PC-3 (cell line): ENCODE measurements around the gene TFEC. TPM values are rescaled to one million over a fixed set of nuclear protein-coding genes. Genes with fewer than 3 reads are reported as not detected.

ENCODE experiments used
- ATAC-seq: fragments of 200-7000 bp; cut with Tn5 transposase; 2 replicates; pipeline ENCODE4 v1.9.1; 2020; ENCODE audit warnings: mild to moderate bottlenecking, moderate library complexity
- BruUV-seq: library from RNA; stranded (reverse); fragments of 400-500 nt; replicated peaks from 2 replicates; lab custom pipeline; 2021; lab: Mats Ljungman, UMichigan
- CTCF ChIA-PET: fragments of 300-600 bp; sonication (Branson Sonifier 250); formaldehyde crosslinking; loops from one replicate; lab custom pipeline; 2022; ENCODE audit warnings: antibody characterized with exemption; lab: Charles Lee
- POLR2A ChIA-PET: fragments of 300-600 bp; sonication (Branson Sonifier 250); formaldehyde crosslinking; loops from one replicate; lab custom pipeline; 2022; ENCODE audit warnings: antibody characterized with exemption; ENCODE audit not compliant: unreplicated experiment; lab: Charles Lee
- DNase-seq: peaks from one replicate; pipeline ENCODE4 v3.0.0-alpha.2; 2015
- H2AFZ ChIP-seq: fragments of 300-600 bp; sonication (generic); 2 replicates; pipeline ENCODE4 v1.6.0; 2016; ENCODE audit warnings: antibody characterized with exemption, low read length
- H3F3A ChIP-seq: fragments of 300-600 bp; sonication (generic); one replicate; pipeline ENCODE4 v1.6.0; 2017; ENCODE audit warnings: antibody characterized with exemption, low read length, control low read depth, mild to moderate bottlenecking; ENCODE audit not compliant: unreplicated experiment
- H3K27ac ChIP-seq: fragments of 300-600 bp; sonication (generic); 2 replicates; pipeline ENCODE4 v1.5.1; 2016; ENCODE audit warnings: mild to moderate bottlenecking, low read length
- H3K27me3 ChIP-seq: fragments of 300-600 bp; sonication (generic); 2 replicates; pipeline ENCODE4 v1.6.1; 2016; ENCODE audit warnings: low read length, mixed read lengths
- H3K36me3 ChIP-seq: fragments of 300-600 bp; sonication (generic); 2 replicates; pipeline ENCODE4 v1.6.1; 2016; ENCODE audit warnings: low read depth, mixed run types, low read length, mixed read lengths
- H3K4me1 ChIP-seq: fragments of 300-600 bp; sonication (generic); 2 replicates; pipeline ENCODE4 v1.5.1; 2016; ENCODE audit warnings: low read length; ENCODE audit not compliant: insufficient read depth
- H3K4me2 ChIP-seq: fragments of 300-600 bp; sonication (generic); 2 replicates; pipeline ENCODE4 v1.6.0; 2016; ENCODE audit warnings: low read length
- H3K4me3 ChIP-seq: fragments of 300-600 bp; sonication (generic); 2 replicates; pipeline ENCODE4 v1.5.1; 2016; ENCODE audit warnings: mild to moderate bottlenecking, low read length, mixed read lengths
- H3K79me2 ChIP-seq: fragments of 300-600 bp; sonication (generic); 2 replicates; pipeline ENCODE4 v1.6.1; 2017; ENCODE audit warnings: low read length, mixed read lengths
- H3K9ac ChIP-seq: fragments of 300-600 bp; sonication (generic); 2 replicates; pipeline ENCODE4 v1.6.0; 2016; ENCODE audit warnings: mild to moderate bottlenecking, low read length
- H3K9me2 ChIP-seq: fragments of 300-600 bp; sonication (generic); replicated peaks from 2 replicates; pipeline ENCODE4 v1.6.1; 2016; ENCODE audit warnings: mixed run types, low read length, mixed read lengths
- H3K9me3 ChIP-seq: fragments of 300-600 bp; sonication (generic); 2 replicates; pipeline ENCODE4 v1.6.1; 2016; ENCODE audit warnings: low read length, mixed read lengths
- H4K20me1 ChIP-seq: fragments of 300-600 bp; sonication (generic); 2 replicates; pipeline ENCODE4 v1.6.1; 2016; ENCODE audit warnings: low read length, mixed read lengths
- EZH2 ChIP-seq: fragments of 300-600 bp; sonication (generic); IDR thresholded peaks from one replicate; pipeline ENCODE4 v1.6.1; 2017; ENCODE audit warnings: antibody characterized with exemption, mild to moderate bottlenecking, low read length; ENCODE audit not compliant: unreplicated experiment
- EZH2phosphoT487 ChIP-seq: fragments of 300-600 bp; sonication (generic); IDR thresholded peaks from 2 replicates; pipeline ENCODE4 v1.6.1; 2018; ENCODE audit warnings: mild to moderate bottlenecking, antibody characterized with exemption, low read length, borderline replicate concordance
- intact Hi-C: fragments of 100-400 bp; cut with micrococcal nuclease; formaldehyde crosslinking; loops from 2 replicates; pipeline ENCODE4 v1.9.0; 2023
- total RNA-seq: library from RNA; depleted of rRNA; stranded (reverse); fragments of >200 nt; gene quantifications from 2 replicates; pipeline ENCODE4 v1.2.3, GENCODE V29; 2014
- TF ChIP-seq, protein P1 (sequence below): fragments of 300-600 bp; sonication (generic); conservative IDR thresholded peaks from 2 replicates; pipeline ENCODE4 v1.5.1; 2017; ENCODE audit warnings: antibody characterized with exemption, low read depth, mild to moderate bottlenecking, low read length

TFEC gene
- total RNA-seq, 1 experiment from 2014 or later: 0.15 TPM

DNA sequence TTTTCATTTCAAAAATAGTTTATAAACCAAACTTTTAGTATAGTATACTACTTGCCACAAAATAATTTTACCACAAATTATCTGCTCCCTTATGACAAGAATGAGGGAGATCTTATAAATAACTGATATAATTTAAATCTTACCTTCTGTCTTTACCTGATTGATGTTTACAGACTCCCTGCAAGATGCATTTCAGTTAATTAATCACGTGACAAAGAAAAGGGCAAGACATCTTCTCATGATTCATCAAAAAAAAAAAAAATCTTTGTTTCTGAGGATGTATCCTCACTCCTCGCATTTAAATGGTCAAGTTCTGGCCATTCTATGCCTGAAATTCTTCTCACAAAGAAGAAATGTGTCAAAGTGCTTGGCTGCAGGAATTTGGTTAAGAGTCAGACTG, 2.3 kb upstream of the TFEC start:
- ChIA-PET CTCF (no interaction called here), POLR2A (no interaction called here)
- no peak overlapping the region for H3K9ac ChIP-seq
- H3K4me3 ChIP-seq: no peak overlapping the region
- H3K36me3 ChIP-seq: no peaks in the 10 kb centered on the region
- no peaks in the 10 kb centered on the region for H3K9me2 ChIP-seq
- intact Hi-C loops: no loop called here
- H4K20me1 ChIP-seq: no peaks in the 10 kb centered on the region
- H3K27ac ChIP-seq: no peak overlapping the region
- no peaks in the 10 kb centered on the region for H3K4me1 ChIP-seq
- no peaks in the 10 kb centered on the region for H3K79me2 ChIP-seq
- ATAC-seq (no peak), DNase-seq (no peak)
- TF ChIP-seq, protein P1, sequence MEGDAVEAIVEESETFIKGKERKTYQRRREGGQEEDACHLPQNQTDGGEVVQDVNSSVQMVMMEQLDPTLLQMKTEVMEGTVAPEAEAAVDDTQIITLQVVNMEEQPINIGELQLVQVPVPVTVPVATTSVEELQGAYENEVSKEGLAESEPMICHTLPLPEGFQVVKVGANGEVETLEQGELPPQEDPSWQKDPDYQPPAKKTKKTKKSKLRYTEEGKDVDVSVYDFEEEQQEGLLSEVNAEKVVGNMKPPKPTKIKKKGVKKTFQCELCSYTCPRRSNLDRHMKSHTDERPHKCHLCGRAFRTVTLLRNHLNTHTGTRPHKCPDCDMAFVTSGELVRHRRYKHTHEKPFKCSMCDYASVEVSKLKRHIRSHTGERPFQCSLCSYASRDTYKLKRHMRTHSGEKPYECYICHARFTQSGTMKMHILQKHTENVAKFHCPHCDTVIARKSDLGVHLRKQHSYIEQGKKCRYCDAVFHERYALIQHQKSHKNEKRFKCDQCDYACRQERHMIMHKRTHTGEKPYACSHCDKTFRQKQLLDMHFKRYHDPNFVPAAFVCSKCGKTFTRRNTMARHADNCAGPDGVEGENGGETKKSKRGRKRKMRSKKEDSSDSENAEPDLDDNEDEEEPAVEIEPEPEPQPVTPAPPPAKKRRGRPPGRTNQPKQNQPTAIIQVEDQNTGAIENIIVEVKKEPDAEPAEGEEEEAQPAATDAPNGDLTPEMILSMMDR: no peak
- TF ChIP-seq EZH2: no peak
- no peak for TF ChIP-seq EZH2phosphoT487
- BruUV-seq: no TSS peak
- H2AFZ ChIP-seq: no peak overlapping the region
- H3K9me3 ChIP-seq: no peaks in the 10 kb centered on the region
- no peaks in the 10 kb centered on the region for H3F3A ChIP-seq
- H3K4me2 ChIP-seq: no peak overlapping the region
- H3K27me3 ChIP-seq: peaks cover 29% of the 10 kb centered on the region

GRCh38 chr7:116028787-116029186, 1.8 kb downstream of the TFEC start:
- Histone ChIP-seq H3K9me2 (no peaks in the 10 kb centered on the region), H3K4me1 (no peaks in the 10 kb centered on the region), H3K36me3 (no peaks in the 10 kb centered on the region), H3K4me2 (no peak overlapping the region), H3K4me3 (no peak overlapping the region), H3K9ac (no peak overlapping the region), H4K20me1 (no peaks in the 10 kb centered on the region), H3K9me3 (no peaks in the 10 kb centered on the region), H3K27me3 (peaks cover 25% of the 10 kb centered on the region), H3K79me2 (no peaks in the 10 kb centered on the region), H3F3A (no peaks in the 10 kb centered on the region), H3K27ac (no peak overlapping the region), H2AFZ (no peak overlapping the region)
- intact Hi-C loops: no loop called here
- ChIA-PET POLR2A (interaction anchor here (0.6 kb wide), 1 partner anchor 24 kb away, joined by 11 read pairs; no protein-coding TSS in a partner anchor), CTCF (no interaction called here)
- DNase-seq (no peak), ATAC-seq (no peak)
- BruUV-seq: no TSS peak
- TF ChIP-seq EZH2phosphoT487 (no peak), EZH2 (no peak)
- TF ChIP-seq, protein P1: no peak

GRCh38 chr7:116027786-116028185, 2.8 kb downstream of the TFEC start:
- Histone ChIP-seq H3K4me3 (no peak overlapping the region), H3K36me3 (no peaks in the 10 kb centered on the region), H3K27ac (no peak overlapping the region), H3K27me3 (peaks cover 34% of the 10 kb centered on the region), H3K4me2 (no peak overlapping the region), H3K9me3 (no peaks in the 10 kb centered on the region), H2AFZ (no peak overlapping the region), H3F3A (no peaks in the 10 kb centered on the region), H3K9me2 (no peaks in the 10 kb centered on the region), H3K4me1 (no peaks in the 10 kb centered on the region), H3K79me2 (no peaks in the 10 kb centered on the region), H3K9ac (no peak overlapping the region), H4K20me1 (no peaks in the 10 kb centered on the region)
- BruUV-seq: no TSS peak
- TF ChIP-seq, protein P1: no peak
- TF ChIP-seq EZH2: no peak
- no peak for TF ChIP-seq EZH2phosphoT487
- intact Hi-C loops: loop anchor here (1.0 kb wide), 1 partner anchor 96 kb away; no protein-coding TSS in a partner anchor
- ATAC-seq: no peak
- no peak for DNase-seq
- ChIA-PET POLR2A (no interaction called here), CTCF (no interaction called here)
